C4-2B (cell line): ENCODE results near the gene BCHE.

ENCODE experiments used
- CTCF ChIP-seq: fragments of 450-650 bp; conservative IDR thresholded peaks from 2 replicates; pipeline ENCODE4 v1.5.1; 2017; ENCODE audit warnings: mild to moderate bottlenecking
- ZFX ChIP-seq: fragments of 450-650 bp; IDR thresholded peaks from 2 replicates; pipeline ENCODE4 v1.6.1; 2017

GRCh38 chr3:165748094-165748493 lies 89.1 kb downstream of the BCHE start:
- TF ChIP-seq CTCF (no peak), ZFX (no peak)
